ENCODE data around the gene DYNLRB2. TPM values are rescaled to one million over a fixed set of nuclear protein-coding genes. Genes with fewer than 3 reads are reported as not detected.

DYNLRB2 gene
- total RNA-seq, 2 donors from 2014 or later, result not detected

DNA sequence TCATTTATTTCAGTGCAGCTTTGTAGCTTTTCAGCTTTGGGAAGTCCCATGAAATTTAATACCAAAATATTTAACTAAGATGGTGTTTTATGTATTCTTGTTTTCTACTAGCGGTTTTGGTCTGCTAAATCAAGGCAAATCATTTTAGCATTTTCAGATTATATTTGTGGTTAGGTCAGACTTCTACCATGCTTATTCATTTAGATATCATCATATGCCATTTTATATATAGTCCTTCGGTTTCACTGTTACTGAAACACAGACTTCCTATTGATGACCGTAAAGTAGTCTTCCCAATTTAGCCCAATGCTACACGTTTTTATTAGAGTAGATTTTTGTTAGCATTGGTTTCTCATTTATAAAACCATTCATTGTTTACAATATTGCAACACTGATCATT, 5.5 kb downstream of the DYNLRB2 start:
- H3K27me3 ChIP-seq, result no peaks in the 10 kb centered on the region
- intact Hi-C loops (cut with DNase I), result loop anchor here (10.0 kb wide), 1 partner anchor 259 kb away; the partner anchor contains the start of gene CDYL2
- no peak overlapping the region for H3K27ac ChIP-seq
- no peaks in the 10 kb centered on the region for H3K4me1 ChIP-seq
- H3K9ac ChIP-seq (ENCODE audit: low read depth in 2 of 2, low read length in 2 of 2), result no peak overlapping the region
- no peaks in the 10 kb centered on the region for H3K36me3 ChIP-seq
- no peak overlapping the region for H3K4me3 ChIP-seq
- no peak for DNase-seq
- TF ChIP-seq, protein P1, sequence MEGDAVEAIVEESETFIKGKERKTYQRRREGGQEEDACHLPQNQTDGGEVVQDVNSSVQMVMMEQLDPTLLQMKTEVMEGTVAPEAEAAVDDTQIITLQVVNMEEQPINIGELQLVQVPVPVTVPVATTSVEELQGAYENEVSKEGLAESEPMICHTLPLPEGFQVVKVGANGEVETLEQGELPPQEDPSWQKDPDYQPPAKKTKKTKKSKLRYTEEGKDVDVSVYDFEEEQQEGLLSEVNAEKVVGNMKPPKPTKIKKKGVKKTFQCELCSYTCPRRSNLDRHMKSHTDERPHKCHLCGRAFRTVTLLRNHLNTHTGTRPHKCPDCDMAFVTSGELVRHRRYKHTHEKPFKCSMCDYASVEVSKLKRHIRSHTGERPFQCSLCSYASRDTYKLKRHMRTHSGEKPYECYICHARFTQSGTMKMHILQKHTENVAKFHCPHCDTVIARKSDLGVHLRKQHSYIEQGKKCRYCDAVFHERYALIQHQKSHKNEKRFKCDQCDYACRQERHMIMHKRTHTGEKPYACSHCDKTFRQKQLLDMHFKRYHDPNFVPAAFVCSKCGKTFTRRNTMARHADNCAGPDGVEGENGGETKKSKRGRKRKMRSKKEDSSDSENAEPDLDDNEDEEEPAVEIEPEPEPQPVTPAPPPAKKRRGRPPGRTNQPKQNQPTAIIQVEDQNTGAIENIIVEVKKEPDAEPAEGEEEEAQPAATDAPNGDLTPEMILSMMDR (IDR thresholded peaks at IDR 0.05), result no peak
- no peaks in the 10 kb centered on the region for H3K9me3 ChIP-seq

DNA sequence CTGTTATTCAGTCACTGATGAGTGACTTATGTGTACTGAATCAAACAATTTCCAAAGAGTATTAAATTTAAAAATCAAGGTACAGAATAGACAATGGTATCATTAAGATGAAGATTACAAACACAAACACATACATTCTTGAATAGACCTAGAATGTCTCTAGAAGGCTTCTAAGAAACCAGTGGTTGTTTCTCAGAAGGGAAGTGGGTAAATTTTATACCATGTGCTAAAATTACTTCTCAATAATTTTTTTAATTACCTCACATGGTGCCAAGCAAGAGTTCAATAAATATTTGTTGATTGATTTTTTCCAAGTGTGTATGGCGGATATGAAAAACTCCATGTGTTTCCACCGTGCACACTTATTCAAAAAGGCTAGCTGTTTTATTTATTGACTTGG, 6.4 kb downstream of the DYNLRB2 start:
- intact Hi-C loops (cut with DNase I), result loop anchor here (10.0 kb wide), 1 partner anchor 258 kb away; the partner anchor contains the start of gene CDYL2
- no peak overlapping the region for H3K4me3 ChIP-seq
- H3K27me3 ChIP-seq, result no peaks in the 10 kb centered on the region
- no peaks in the 10 kb centered on the region for H3K4me1 ChIP-seq
- TF ChIP-seq, protein P1 (IDR thresholded peaks at IDR 0.05), result no peak
- H3K9ac ChIP-seq (ENCODE audit: low read depth in 2 of 2, low read length in 2 of 2), result no peak overlapping the region
- no peak overlapping the region for H3K27ac ChIP-seq
- no peak for DNase-seq
- H3K36me3 ChIP-seq, result no peaks in the 10 kb centered on the region
- no peaks in the 10 kb centered on the region for H3K9me3 ChIP-seq

DNA sequence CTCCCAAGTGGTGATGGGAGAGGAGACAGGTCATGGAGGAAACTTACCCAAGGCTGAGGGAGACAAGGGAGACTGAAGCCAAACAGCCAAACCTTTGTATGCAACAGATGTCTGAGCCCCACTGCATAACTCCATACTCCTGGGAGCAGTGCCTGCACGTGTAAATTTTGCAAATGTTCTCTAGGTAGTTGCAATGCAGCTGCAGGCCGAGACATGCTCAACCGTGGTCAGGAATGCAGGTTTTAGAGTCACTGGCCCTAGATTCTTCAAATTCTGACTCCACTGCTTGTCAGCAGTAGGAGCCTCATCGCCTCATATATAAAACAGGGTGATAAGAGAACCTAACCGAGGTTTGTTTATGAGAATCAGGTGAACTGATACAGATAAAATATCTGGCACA, 11.5 kb downstream of the DYNLRB2 start:
- Histone ChIP-seq H3K4me3 (no peak overlapping the region), H3K27ac (no peak overlapping the region), H3K9me3 (no peaks in the 10 kb centered on the region), H3K27me3 (no peaks in the 10 kb centered on the region), H3K9ac (ENCODE audit: low read depth in 2 of 2, low read length in 2 of 2) (no peak overlapping the region), H3K4me1 (no peaks in the 10 kb centered on the region), H3K36me3 (no peaks in the 10 kb centered on the region)
- TF ChIP-seq, protein P1 (IDR thresholded peaks at IDR 0.05), result no peak
- no peak for DNase-seq
- intact Hi-C loops (cut with DNase I), result no loop called here

DNA sequence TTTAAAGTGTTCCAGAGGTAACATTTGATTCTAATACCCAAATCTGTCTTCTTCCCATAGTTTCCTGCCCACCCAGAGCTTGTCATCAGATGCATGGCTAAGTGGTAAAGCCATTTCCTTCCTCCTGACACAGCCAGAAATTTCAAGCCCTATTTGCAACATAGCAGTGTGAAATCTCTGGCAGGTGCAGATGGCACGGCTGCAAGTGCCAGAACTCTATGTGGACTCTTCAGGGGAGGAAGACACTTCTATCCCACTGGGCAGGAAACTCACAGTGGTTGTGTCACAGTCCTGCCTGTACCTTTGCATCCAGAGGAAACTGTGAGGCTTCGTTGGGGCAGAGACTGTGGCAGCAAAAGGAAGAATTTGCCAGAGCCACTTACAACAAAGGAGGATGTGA, 13.2 kb downstream of the DYNLRB2 start:
- no peaks in the 10 kb centered on the region for H3K9me3 ChIP-seq
- intact Hi-C loops (cut with DNase I), result no loop called here
- H3K36me3 ChIP-seq, result no peaks in the 10 kb centered on the region
- H3K4me3 ChIP-seq, result no peak overlapping the region
- no peak overlapping the region for H3K9ac ChIP-seq (ENCODE audit: low read depth in 2 of 2, low read length in 2 of 2)
- no peaks in the 10 kb centered on the region for H3K27me3 ChIP-seq
- TF ChIP-seq, protein P1 (IDR thresholded peaks at IDR 0.05), result no peak
- H3K4me1 ChIP-seq, result no peaks in the 10 kb centered on the region
- DNase-seq, result no peak
- no peak overlapping the region for H3K27ac ChIP-seq

DNA sequence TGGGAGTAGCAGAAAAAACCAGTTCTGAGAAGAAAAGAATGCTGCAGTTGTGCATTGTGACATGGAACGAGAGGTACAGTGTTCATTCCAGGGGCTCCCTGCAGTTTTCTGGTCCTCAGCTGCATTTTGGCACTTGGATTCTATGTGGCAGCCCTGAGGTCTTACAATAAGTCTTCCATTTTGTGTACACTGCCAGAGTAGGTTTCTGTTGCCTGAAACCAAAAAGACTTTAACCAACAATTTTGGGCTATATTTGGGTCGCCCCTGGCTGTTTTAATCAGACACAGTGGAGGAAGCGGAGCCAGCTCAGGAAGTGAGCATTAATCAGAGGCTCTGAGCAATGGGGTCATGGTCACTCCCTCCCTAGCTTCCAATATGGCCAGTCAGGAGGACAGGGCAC, 15.7 kb downstream of the DYNLRB2 start:
- Histone ChIP-seq H3K4me3 (no peak overlapping the region), H3K27me3 (no peaks in the 10 kb centered on the region), H3K4me1 (no peaks in the 10 kb centered on the region), H3K36me3 (no peaks in the 10 kb centered on the region), H3K27ac (no peak overlapping the region), H3K9ac (ENCODE audit: low read depth in 2 of 2, low read length in 2 of 2) (no peak overlapping the region), H3K9me3 (no peaks in the 10 kb centered on the region)
- no peak for DNase-seq
- intact Hi-C loops (cut with DNase I), result no loop called here
- TF ChIP-seq, protein P1 (IDR thresholded peaks at IDR 0.05), result no peak
